ENCODE results near the gene PBX4.

PBX4 gene

DNA sequence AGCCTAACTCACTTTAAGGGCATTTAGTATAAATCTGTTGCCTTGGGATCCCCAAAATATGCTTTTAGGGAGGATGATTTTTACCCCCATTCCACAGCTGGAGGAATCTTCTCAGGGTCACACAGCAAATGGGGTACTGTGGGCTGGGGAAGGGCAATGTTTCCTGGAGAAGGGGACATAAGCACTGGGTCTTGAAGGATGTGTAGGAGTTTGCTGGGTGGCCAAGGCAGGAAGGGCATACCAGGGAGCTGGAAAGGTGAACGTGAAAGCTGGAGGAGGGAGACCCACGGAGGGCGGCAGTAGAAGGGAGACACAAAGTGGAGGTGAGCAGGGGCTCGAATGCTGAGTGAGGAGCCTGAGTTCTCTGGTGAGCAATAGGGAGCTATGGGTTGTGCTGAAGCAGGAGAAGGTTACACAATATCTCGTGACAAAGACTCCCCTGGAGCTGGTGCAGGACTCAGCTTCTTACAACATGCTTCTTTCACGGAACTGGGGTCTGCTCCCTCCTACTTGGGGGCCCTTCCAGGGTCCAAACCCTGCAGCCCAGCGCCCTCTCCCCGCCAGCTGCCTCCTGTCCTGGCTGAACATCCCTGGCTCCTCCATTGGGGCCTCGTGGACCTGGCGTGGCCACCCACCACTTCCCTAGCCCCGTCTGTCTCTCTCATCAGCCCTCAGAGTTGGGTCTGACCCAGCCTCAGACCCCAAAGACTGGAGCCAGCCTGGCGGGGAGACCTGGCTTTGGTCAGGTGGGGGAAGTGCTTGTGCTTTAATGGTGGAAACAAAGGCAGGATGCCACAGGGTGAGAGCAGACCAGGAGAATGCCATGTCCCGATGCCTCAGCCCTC, 69.3 kb downstream of the PBX4 start:
- peaks cover 2% of the 10 kb centered on the region; the same call in 1 of the 2 replicates for H3K27me3 ChIP-seq (ENCODE audit: insufficient read depth, low read depth)
- H3K4me1 ChIP-seq (ENCODE audit: low read depth, poor library complexity, severe bottlenecking), result no peaks in the 10 kb centered on the region
- TF ChIP-seq, protein P1, sequence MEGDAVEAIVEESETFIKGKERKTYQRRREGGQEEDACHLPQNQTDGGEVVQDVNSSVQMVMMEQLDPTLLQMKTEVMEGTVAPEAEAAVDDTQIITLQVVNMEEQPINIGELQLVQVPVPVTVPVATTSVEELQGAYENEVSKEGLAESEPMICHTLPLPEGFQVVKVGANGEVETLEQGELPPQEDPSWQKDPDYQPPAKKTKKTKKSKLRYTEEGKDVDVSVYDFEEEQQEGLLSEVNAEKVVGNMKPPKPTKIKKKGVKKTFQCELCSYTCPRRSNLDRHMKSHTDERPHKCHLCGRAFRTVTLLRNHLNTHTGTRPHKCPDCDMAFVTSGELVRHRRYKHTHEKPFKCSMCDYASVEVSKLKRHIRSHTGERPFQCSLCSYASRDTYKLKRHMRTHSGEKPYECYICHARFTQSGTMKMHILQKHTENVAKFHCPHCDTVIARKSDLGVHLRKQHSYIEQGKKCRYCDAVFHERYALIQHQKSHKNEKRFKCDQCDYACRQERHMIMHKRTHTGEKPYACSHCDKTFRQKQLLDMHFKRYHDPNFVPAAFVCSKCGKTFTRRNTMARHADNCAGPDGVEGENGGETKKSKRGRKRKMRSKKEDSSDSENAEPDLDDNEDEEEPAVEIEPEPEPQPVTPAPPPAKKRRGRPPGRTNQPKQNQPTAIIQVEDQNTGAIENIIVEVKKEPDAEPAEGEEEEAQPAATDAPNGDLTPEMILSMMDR (conservative IDR thresholded peaks at IDR 0.05; ENCODE audit: low read depth, low read length), result no peak
- no peak overlapping the region for H3K4me3 ChIP-seq (IDR thresholded peaks at IDR 0.05; ENCODE audit: insufficient read depth, low read depth, low read length)
- H4K20me1 ChIP-seq (ENCODE audit: insufficient read depth), result no peaks in the 10 kb centered on the region
- H3K27ac ChIP-seq, result no peak overlapping the region
- no peak overlapping the region for H3K9ac ChIP-seq
- no peak overlapping the region for H3K4me2 ChIP-seq
- H3K36me3 ChIP-seq (ENCODE audit: insufficient read depth), result no peaks in the 10 kb centered on the region
- no peaks in the 10 kb centered on the region for H3K79me2 ChIP-seq (ENCODE audit: insufficient read depth, low read depth)
- H2AFZ ChIP-seq (ENCODE audit: low read depth), result no peak overlapping the region

DNA sequence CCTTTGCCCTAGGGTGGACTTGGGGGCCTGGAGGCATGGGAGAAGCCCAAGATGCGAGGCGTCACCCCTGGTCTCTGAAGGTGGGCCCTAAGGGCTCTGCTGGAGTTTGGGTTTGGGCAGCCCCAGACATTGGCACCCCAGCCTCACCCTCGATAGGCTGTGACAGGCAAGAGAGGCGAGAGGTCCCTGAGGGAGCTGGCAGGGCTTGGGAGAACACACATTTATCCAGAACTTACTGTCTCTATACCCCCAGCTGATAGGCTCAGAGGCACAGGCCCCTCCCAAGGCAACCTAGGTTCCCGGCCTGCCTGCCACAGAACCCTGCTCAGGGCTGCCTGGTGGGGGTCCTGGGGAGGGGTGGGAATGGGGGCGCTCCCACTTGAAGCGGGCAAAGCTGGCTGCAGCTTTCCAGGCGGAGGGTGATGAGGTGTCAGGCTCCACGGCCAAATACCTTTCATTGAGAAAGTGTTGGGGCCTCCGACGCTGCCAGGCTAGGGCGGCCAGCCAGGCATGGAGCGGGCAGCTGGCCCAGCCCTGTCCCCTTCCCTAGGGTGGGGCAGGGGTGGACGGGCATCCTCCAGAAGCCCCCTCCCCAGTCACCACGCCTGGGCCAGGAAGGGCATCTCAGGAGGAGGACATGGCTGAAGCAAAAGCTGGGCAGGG, 70.7 kb downstream of the PBX4 start:
- Histone ChIP-seq H3K4me2 (no peak overlapping the region), H3K36me3 (ENCODE audit: insufficient read depth) (no peaks in the 10 kb centered on the region), H3K9ac (no peak overlapping the region), H3K27me3 (ENCODE audit: insufficient read depth, low read depth) (peaks cover 2% of the 10 kb centered on the region; the same call in 1 of the 2 replicates), H2AFZ (ENCODE audit: low read depth) (no peak overlapping the region), H3K79me2 (ENCODE audit: insufficient read depth, low read depth) (no peaks in the 10 kb centered on the region), H3K4me3 (IDR thresholded peaks at IDR 0.05; ENCODE audit: insufficient read depth, low read depth, low read length) (no peak overlapping the region), H3K4me1 (ENCODE audit: low read depth, poor library complexity, severe bottlenecking) (no peaks in the 10 kb centered on the region), H4K20me1 (ENCODE audit: insufficient read depth) (no peaks in the 10 kb centered on the region), H3K27ac (no peak overlapping the region)
- TF ChIP-seq, protein P1 (conservative IDR thresholded peaks at IDR 0.05; ENCODE audit: low read depth, low read length), result no peak

DNA sequence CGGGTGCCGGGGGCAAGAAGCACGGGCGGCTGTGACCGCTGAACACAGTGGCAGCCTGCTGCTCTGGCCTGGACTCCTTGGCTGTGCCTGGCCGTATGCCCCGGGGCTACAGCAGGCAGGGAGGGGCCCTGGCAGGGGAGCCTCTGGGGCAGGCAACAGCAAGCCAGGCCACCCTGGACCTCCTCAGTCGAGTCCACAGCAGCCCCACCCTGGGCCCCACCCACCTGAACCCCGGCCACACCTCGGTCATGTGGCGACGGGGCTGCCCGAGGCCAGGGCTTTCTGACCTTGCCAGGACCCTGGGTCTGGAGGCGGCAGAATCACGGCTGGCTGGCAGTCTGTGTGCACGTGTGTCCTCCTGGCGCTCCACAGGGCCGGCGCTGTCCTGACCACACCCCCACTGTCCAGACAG, 71.7 kb downstream of the PBX4 start:
- H3K4me1 ChIP-seq (ENCODE audit: low read depth, poor library complexity, severe bottlenecking), result no peaks in the 10 kb centered on the region
- H3K27ac ChIP-seq, result no peak overlapping the region
- no peaks in the 10 kb centered on the region for H3K36me3 ChIP-seq (ENCODE audit: insufficient read depth)
- H3K4me3 ChIP-seq (IDR thresholded peaks at IDR 0.05; ENCODE audit: insufficient read depth, low read depth, low read length), result no peak overlapping the region
- H3K4me2 ChIP-seq, result no peak overlapping the region
- TF ChIP-seq, protein P1 (conservative IDR thresholded peaks at IDR 0.05; ENCODE audit: low read depth, low read length), result no peak
- H4K20me1 ChIP-seq (ENCODE audit: insufficient read depth), result no peaks in the 10 kb centered on the region
- H3K79me2 ChIP-seq (ENCODE audit: insufficient read depth, low read depth), result no peaks in the 10 kb centered on the region
- no peak overlapping the region for H3K9ac ChIP-seq
- peaks cover 2% of the 10 kb centered on the region; the same call in 1 of the 2 replicates for H3K27me3 ChIP-seq (ENCODE audit: insufficient read depth, low read depth)
- no peak overlapping the region for H2AFZ ChIP-seq (ENCODE audit: low read depth)

DNA sequence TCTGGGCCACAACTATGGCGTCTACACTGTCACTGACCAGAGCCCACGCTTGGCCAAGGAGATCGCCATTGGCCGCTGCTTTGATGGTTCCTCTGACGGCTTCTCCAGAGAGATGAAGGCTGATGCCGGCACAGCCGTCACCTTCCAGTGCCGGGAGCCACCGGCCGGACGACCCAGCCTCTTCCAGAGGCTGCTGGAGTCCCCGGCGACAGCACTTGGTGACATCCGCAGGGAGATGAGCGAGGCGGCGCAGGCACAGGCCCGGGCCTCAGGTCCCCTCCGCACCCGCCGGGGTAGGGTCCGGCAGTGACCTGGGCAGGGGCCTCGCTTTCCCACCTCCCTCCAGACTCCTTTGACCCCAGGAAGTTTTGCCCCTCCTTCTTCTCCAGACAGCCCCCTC, 72.8 kb downstream of the PBX4 start:
- Histone ChIP-seq H3K4me3 (IDR thresholded peaks at IDR 0.05; ENCODE audit: insufficient read depth, low read depth, low read length) (no peak overlapping the region), H3K9ac (no peak overlapping the region), H3K4me2 (no peak overlapping the region), H3K79me2 (ENCODE audit: insufficient read depth, low read depth) (no peaks in the 10 kb centered on the region), H3K27me3 (ENCODE audit: insufficient read depth, low read depth) (peaks cover 2% of the 10 kb centered on the region; the same call in 1 of the 2 replicates), H2AFZ (ENCODE audit: low read depth) (no peak overlapping the region), H3K4me1 (ENCODE audit: low read depth, poor library complexity, severe bottlenecking) (no peaks in the 10 kb centered on the region), H3K36me3 (ENCODE audit: insufficient read depth) (no peaks in the 10 kb centered on the region), H3K27ac (no peak overlapping the region), H4K20me1 (ENCODE audit: insufficient read depth) (no peaks in the 10 kb centered on the region)
- TF ChIP-seq, protein P1 (conservative IDR thresholded peaks at IDR 0.05; ENCODE audit: low read depth, low read length), result no peak

All from KMS-11 (cell line).